Stimulated activated CD4-positive, alpha-beta T cell treated with anti-CD3 and anti-CD28 coated beads, Interleukin-1b, Interleukin-23, amount 100 ng/mL, for 48 hours (primary cell): Measurements from ENCODE around the gene FHAD1.

Experiments used
- DNase-seq: peaks from one replicate; pipeline ENCODE4 v3.0.0-alpha.2; 2020

FHAD1 gene

DNA sequence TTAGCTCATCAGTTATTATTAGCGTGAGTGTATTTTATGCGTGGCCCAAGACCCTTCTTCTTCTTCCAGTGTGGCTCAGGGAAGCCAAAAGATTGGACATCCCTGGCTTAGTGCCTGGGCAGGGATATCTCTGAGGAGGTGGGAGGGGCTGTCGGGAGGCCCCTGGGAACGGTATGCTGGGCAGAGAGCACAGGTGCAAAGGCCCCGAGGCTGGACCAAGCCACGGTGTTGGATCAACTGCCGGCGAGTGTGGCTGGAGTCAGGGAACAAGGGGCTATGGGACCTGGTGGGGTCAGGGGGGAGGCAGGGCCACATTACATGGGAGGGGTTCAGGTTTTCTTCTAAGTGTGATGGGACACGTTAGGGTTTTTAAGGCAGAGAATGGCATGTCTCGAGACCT lies 62.7 kb downstream of the FHAD1 start:
- no peak for DNase-seq

DNA sequence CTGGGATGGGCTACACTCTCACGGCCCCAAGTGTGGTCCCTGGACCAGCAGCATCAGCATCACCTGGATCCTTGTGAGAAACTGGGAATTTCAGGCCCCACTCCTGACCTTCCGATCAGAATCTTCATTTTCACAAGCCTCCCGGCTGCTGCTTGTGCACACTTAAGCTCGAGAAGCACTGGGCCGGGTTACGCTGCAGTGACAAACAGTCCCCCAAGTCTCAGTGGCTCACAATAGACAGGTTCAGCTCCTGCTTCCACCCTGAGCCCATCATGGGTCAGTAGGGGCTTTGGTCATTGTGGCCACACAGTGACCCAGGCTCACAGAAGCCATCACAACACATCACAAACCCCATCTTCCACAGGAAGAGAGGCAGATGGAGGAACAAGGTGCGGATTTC lies 63.5 kb downstream of the FHAD1 start:
- DNase-seq, result no peak

DNA sequence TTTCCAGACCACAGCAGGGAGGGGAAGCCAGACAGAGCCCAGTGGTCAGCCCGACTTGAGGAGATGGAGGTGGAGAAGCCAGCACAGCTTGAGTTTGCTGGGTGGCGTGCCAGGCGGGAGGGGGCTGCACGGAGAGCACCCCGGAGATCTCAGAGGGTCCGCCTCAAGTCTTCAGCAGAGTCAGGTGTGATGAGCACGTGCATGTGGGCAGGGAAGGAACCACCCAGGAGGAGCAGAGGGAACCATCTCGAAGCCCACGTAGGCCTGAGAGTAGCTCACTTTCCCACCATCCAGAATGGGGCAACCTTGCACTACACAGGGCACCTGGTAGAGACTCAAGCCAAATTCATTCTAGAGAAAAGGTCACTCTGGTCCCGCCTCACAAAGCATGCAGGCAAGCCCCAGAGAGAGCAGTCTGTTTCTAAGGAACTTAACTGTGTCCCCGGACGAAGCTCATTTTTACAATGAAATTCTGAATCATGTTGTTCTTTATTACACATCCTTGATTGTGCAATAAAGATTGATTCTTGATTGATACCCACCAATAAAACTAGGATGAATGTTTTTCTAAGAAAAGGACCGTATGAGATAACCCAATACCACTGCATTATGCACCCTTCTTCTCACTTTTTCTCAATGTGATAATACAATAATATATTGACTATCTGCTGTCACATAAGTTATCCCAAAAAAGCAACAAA lies 64.2 kb downstream of the FHAD1 start:
- DNase-seq, result no peak

DNA sequence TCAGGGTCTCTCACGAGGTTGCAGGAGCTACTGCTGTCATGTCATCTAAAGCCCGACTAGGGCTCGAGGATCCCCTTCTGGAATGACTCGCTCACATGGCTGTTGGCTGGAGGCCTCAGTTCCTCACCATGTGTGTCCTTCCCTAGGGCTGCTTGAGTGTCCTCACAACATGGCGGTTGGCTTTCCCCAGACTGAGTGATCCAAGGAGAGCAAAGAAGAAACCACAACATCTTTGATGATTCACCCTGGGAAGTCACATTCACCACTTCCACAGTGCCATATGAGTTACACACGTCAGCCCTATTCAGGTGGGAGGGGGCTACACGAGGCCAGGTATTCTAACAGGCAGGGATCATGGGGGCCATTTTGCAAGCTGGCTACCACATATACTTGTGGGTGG lies 64.9 kb downstream of the FHAD1 start:
- no peak for DNase-seq

DNA sequence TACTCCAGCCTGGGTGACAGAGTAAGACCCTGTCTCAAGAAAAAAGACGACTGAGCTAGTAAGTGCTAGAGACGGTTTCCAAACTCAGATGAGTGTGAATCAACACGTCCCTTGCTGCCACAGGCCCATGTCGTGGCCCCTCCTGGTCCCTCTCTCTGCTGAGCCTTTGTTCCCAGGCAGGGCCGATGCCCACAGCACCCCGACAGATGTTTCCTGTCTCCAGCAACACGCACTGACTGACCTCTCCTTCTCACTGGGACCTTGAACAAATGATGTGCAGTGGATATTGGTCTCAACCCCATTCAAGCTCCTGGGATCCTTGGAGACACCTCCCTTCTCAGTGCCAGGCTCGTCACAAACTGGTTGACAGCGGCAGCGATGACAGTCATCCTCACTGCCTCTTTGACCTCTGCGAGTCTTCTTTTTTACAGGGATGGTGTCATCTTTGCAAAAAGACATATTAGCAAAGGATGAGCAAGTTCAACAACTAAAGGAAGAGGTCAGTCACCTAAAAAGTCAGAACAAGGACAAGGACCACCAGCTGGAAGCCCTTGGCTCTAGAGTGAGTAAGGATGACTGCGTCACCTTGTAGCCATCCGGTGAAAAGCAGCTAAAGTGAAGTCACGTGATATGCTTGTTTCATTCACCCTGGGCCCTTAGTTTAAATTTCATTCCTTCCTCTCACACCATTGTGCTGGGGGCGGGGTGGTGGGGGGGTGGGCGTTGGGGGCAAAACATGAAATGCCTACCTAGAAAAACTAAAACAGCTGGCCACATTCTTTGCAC lies 65.8 kb downstream of the FHAD1 start:
- DNase-seq, result no peak

DNA sequence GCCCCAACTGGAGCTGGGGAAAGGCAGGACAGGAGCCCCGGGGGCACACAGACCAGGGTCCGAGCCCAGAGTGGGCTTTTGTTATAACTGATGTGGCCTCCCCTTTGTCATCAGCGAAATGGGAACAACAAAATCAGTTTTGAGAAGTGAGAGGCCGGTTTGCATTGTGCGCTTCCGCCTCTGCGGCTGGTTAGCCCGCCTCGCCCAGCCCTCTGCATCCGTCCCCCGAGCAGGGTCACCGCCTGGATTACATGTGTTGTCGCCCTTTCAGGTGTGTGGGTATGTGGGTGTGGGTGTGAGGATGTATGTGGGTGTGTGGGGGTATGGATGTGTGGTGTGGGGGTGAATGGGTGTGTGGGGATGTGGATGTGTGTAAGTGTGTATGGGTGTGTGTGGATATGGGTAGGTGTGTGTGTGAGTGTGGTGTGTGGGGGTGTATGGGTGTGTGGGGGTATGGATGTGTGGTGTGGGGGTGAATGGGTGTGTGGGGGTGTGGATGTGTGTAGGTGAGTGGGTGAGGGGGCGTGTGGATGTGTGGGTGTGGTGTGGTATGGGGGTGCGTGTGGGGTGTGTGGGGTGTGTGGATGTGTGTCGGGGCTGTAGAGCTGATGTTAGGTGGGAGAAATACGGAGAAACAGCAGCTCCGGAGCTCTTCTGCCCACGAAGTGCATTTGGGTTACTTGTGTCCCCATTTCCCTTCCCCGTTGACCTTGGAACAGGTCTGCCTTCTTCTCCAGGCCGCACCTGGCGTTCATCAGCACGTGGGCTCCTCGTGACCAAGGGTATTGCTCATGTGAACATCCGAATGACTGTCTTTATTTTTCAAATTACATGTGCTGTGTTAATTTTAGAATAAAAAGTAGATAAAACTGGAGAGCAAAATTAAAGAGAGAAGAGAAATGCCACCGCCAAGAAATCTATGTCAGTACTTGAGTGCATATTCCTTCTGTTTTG lies 67.6 kb downstream of the FHAD1 start:
- DNase-seq, result no peak

DNA sequence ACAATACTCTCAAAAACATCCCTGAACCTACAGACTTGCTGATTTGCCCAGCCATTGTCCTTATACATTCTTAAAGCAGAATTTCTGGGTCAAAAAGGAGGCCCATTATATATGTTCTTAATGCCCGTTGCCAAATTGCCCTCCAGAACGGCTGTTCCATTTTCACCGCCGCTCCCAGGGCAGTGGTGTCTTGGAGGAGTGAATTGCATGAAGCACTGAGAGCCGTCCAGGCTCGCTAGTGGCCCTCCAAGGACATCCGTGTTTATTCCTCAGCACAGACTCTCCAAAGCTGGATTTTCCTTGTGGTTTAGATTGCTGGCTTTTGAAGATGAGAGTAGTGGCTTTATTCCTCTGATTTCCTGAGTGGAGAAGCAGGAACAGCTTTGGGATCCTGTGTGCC lies 68.8 kb downstream of the FHAD1 start:
- no peak for DNase-seq

DNA sequence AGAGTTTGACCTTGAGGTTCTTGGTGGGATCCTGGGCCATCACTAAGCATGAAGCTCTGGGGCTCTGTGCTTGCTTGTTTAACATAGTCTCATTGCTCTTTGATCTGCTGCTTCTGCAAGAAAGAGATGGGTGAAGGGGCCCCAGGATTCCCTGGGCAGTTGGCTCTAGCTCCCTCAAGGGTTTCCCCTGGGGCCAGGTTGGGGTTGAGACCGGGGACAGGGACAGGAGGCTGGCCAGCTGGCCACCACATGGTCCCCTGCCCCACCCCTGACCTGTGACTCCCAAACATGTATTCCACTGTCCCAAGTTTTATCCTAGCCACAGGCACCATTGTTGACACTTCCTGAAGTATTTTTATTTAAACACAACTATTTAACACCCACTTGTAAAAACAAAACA lies 69.5 kb downstream of the FHAD1 start:
- no peak for DNase-seq

DNA sequence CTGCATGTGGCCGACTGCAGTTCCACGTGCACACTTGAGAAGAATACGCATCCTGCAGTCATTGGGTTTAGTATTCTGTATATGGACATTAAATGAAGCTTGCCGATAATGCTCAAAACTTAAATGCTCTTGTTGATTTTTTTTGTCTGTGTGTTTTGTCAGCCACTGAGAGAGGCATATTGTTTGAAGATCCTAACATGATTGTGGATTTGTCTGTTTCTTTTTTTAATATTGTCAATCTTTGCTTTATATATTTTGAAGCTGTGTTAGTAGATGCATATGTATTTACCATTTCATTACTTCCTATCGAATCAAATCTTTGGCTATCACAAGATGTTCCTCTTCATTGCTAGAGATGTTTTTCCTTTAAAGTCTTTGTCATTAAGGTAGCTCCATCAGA lies 73.2 kb downstream of the FHAD1 start:
- no peak for DNase-seq

DNA sequence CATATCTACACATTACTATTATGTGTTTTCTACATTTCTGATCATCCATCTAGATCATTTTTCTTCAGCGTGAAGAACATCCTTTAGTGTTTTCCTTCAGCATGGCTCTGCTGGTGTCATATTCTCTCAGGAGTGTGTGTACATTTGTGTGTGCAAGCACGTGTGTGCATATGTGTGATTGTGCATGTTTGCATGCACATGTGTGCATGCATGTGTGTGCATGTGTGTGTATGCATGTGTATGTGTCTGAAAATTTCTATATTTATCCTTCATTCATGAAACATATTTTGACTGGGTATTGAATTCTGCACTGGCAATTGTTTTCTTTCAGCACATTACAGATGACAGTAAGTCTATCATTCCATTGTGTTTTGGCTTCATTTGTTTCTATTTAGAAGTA lies 74.6 kb downstream of the FHAD1 start:
- no peak for DNase-seq

DNA sequence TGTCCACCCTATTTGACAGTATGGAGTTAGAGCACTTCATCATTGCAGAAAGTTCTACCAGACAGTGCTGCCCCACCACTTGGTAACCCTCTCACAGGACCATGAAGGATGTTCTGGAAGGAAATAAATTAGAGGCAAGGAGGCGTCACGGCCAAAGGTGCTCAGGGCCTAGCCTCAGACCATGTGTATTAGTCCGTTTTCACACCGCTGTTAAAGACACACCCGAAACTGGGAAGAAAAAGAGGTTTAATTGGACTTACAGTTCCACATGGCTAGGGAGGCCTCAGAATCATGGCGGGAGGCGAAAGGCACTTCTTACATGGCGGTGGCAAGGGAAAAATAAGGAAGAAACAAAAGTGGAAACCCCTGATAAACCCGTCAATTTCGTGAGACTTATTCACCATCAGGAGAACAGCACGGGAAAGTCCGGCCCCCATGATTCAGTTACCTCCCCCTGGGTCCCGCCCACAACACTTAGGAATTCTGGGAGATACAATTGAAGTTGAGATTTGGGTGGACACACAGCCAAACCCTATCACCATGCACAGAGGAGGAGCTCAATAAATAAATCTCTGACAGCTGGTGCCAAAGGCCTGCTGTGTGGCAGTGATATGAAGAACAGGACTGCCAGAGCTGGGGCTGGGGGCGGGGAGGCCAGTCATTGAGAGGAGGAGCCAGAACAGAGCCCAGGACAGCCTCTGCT lies 75.8 kb downstream of the FHAD1 start:
- no peak for DNase-seq

DNA sequence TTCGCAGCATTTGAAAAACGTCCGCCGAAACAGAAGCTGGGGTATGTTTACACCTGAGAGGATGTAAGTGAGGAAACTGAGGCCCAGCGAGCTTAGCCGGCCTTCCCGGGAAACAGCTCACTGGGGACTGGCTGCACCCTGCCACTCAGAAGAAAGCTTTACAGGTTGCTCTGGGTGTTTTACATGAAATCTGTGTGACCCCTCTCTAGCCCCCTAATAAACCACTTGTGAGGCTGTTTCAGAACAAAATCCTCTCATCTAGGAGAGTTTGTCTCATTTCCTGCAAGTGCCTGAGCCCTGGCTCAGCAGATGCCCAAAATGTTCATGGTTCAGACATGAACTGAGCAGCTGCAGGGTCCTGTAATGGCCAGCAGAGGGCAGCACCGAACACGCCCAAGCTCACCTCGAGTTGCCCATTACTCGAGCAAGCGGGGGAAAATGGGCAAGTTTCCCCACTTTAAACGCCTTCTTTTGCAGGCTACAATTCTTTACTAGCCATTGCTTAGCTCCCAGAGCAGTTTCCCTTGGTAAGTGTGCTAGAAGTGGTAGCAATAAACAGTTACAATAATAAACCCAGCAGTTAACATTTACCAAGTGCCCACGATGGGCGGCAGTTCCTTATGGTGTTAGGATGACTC lies 76.4 kb downstream of the FHAD1 start:
- DNase-seq, result peak; percentile 67

DNA sequence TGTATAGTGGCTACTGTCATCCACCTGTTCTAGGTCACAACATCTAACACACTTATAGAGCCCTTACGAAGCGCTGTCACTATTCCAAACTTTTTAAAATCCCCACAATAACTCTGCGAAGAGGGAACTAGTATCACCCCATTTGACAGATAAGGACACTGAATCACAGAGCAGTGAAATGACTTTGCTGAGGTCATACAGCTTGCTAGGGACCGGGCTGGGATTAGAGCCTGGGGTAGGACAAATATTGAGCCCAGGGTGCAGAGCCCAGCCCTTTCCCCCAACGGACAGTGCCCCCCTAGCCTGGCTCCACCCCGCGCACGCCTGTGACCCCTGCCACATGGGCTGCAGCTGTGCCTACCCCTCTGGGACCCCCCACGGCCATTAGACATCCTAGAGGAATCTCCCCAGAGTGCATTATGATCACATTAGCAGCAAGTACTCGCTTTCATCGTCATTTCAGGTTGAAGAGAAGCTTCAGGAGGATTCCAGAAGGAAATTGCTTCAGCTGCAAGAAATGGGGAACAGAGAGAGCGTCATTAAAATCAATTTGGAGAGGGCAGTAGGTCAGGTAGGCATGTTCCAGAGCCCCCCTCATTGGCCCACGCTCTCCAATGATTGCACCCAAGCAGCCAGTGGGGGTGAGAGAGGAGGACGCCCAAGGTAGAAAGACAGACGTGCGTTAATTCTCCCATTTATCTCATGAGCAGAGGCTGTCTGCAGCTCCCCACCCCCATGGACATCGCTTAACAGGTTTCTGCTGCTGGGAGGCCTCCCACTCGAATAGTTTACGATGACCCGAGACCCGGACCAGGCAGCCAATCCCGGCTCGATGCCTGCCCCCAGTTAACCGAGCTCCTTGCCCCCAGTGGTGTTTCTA lies 77.2 kb downstream of the FHAD1 start:
- no peak for DNase-seq

DNA sequence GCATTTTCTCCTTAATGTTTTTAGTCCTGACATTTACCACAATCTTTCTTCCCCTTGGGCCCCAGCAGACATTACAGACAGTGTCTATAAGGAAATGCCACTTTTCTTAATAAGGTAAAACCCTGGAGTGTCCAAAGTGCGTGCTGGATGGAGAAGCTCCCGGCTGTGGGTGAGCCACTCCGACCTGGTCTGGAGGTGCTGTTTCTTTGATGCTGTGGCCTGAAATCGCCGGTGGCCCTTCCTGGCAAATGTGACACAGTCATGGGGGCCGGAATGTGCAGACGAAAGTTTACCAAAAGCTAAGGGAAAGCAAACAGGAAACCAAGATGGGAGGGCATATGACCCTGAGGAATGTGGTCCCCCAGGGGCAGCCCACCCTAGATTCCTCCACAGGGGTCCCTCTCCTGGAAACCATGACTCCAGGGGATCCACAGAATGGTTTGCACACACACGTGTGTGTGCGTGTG lies 77.9 kb downstream of the FHAD1 start:
- no peak for DNase-seq

DNA sequence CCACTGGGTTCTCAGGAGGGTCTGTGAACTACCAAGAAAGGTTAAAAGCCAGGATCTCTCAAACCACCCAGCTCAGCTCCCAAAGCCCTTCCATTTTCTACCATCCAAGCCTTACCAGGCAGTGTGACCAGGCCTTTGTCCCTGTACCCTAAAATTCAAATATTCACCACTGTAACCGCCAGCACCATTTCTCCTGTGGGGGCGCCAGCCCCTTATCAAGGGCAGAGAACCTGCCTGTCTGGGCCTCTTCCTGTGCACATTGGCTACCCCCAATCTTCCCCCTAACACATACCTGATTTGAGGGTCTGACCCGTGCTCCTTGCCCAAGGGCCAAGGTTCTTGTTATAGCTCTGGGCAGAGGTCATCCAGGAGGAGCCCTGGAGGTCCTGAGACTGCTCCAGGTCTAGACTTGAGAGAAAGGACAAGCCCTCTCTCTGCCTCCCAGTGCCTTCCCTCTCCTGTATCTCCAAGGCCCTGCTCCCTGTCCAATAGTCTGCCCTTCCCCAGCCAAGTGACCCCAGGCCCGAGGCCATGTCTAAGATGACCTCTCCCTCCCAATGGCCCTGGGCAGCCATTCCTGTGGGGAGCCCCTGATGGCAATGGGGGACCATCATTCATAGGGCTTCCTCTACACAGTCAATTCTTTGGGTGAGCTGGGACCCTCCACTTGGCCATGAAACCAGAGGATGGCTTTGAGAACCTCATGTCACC lies 78.5 kb downstream of the FHAD1 start:
- DNase-seq, result no peak

DNA sequence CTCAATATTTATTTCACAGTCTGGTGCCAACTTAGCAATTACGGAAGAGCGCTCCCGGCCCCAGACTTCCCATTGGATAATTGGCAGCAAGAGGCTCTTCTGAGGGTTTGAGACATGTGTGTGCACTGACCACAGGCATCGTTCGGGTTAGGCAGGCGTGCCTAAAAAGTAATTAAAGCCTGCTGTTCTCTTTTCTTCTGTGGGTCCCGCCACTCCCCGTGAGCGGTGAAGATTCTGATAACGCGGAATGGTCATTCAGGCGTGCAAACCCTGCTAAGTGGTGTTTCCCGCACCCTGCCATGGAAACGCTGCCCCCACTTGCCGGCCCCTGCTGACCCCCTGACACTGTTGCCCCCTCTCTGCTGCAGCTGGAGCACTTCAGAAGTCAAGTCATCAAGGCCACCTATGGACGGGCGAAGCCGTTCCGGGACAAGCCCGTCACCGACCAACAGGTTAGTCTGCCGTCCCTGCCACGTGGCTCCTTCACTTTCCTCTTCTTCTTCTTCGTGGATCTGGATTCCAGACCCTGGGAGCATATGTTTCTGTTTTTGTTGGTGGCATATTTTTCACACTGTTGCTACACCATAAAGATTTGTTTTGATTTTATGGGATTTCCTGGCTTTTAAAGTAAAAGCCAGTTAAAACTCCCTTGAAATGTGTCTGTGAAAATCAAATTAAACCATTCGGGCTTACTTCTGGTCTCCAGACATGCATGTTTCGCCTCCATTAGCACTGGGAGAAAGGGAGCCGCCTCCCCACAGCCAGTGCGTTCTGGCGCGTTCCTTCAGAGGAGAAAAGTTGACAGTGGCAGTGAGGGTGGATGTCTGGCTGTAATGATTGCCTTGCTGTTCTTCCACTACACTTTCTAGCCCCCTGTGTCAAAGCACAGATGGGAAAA lies 79.9 kb downstream of the FHAD1 start:
- no peak for DNase-seq

DNA sequence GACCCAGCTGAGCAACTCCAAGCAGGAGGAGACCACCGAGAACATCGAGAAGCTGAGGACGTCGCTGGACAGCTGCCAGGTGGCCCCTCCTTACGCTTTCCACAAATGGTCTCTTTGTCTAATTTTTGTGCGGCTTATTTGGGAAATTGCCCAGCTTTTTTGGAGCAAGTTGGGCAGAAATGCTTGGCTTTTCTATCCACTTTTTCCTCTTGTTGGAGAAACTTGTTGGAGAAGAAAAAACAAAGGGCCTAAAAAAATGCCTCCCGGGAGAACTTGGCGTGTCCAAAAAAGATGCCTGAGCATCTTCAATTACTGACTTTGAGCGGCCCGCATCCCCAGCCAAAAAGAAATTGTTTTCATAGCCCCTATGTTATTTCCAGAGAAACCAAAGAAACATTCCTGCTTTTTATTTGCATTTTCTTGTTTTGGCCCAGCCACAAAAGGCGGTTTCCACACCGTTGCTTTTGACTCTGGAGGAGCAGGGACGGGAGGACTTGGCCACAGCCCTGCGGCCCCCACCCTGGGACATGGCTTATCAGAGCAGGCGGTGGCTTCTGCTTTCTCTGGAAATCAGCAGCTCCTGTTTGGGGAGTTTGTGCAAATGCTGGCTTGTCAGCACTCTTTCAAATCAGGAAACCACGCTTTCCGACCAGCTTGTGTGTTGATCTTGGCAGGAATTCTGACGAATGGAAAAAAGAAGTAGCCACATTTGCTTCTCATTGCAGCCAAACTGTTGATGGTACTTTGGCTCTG lies 81.5 kb downstream of the FHAD1 start:
- no peak for DNase-seq

DNA sequence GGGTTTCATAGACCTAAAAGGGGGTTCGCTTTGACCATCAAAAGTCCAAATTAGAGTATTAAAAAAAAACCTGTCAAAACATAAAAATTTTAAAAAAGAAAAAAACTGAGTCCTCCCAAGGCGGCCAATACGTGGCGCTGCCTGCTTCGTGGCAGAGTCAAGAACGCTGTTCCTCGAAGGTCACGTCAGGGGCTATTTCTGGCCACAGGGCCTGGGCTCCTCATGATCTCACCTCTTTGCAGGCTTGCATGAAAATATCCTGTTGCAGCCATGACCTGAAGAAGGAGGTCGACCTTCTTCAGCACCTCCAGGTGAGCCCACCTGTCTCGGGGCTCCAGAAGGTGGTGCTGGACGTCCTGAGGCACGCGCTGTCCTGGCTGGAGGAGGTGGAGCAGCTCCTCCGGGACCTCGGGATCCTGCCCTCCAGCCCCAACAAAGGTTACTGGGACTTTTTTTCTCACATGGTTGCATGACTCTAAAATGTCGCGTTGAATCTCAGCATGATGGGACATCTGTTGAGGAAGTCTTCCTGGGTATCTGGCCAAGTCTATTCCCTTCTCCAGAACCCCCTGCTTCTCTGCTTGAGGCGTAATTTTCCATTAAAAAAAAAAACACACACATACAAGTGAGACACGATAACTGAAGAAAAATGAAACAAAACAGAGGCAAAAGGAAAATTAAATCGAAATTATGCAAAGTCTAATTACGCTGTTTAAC lies 82.2 kb downstream of the FHAD1 start:
- DNase-seq, result no peak
